Stimulated activated CD4-positive, alpha-beta T cell treated with anti-CD3 and anti-CD28 coated beads, TNF-alpha, amount 100 ng/mL, for 24 hours (primary cell): ENCODE data around the gene GNAZ.

Experiments
- DNase-seq, 3 experiments: peaks; one replicate each; pipeline ENCODE4 v3.0.0-alpha.2; 2020; ENCODE audit warnings: low read depth in 3 of 3

Gene GNAZ

GRCh38 chr22:23093051-23093788 is 22.9 kb downstream of the GNAZ start:
- DNase-seq = no peak

GRCh38 chr22:23094260-23094659 is 23.9 kb downstream of the GNAZ start:
- DNase-seq = no peak

DNA sequence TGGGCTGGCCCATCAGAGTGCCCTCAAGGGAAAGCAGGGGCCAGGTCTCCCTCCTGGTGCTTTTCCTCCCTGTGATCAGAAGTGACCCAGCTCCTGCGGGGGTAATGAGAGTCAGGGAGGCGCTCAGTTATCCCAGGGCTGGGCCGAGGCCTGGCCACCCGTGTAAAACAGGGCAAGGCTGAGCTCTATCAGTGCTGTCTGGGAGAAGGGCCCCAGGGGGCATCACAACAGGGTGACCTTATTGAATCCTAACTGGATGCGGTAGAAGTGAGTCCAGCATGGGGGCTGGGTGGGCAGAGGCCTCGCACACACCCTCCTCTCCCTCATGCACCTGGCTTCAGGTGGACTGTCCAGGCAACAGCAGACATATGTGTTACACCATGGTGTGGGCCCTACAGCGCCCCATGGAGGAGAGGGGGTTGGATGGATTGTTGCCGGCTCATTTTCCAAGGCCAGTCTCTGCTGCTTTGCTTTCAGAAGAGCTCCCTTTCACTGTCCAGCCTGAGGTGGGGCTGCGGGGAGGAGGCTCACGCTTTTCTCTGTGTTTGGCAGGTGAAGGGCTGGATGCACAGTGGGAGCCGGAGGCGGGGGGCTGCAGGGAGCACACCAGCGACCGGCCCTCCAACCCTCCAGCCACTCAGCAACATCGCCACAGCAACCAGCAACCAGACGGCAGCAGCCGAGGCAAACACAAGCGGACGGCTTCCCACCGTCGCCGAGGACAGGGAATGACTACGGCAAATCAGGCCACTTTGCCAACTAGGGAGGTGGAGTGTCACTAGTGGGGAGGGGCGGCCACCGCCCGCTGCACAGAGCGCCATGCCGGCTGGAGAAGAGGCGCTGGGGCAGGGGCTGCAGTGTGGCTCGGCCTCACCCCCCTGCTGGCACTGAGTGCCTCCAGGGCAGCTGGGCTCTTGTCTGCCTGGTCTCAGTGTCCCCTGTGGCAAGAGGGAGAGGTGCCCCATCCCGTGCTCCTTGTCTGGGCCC is 24.7 kb downstream of the GNAZ start:
- DNase-seq = no peak

DNA sequence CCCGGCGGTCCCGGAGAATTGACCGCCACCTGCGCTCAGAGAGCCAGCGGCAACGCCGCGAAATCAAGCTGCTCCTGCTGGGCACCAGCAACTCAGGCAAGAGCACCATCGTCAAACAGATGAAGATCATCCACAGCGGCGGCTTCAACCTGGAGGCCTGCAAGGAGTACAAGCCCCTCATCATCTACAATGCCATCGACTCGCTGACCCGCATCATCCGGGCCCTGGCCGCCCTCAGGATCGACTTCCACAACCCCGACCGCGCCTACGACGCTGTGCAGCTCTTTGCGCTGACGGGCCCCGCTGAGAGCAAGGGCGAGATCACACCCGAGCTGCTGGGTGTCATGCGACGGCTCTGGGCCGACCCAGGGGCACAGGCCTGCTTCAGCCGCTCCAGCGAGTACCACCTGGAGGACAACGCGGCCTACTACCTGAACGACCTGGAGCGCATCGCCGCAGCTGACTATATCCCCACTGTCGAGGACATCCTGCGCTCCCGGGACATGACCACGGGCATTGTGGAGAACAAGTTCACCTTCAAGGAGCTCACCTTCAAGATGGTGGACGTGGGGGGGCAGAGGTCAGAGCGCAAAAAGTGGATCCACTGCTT is 25.5 kb downstream of the GNAZ start:
- DNase-seq = no peak

DNA sequence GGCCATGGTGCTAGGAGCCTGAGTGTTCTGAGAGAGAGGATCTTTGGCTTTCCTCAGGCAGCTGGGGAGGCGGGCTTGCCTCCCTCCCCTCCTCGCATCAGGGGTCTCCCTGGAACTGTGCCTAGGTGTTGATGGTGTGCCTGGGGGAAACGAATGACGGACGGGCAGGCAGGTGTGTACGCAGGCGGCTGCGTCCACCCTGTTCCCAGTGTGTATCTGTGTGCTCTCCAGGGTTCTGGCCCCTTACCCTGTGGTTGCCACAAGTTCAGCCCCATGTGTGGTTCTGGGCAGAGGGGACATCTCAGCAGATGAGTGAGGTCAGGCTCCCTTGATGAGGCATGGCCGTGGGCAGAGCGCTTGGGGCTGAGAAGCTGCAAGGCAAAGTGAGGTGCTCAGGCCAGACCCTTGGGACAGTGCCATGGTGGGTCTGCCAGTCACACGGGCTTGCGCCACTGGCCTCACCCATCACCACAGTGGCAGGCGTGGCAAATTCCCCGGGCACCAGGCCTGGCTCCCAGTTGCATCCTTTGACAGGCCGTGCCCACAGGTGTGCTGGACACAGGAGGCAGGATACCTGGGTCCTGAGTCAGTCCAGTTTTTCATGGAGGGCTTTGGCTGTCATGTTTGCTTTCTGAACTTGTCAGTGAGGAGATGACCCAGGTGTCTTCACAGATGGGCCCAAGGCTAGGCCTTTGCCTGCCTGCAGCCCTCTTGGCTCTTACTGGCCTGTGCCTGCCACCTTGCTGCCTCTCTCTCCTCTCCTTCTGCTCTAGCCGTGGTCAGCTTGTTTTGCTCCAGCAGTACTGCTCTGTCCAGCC is 27.3 kb downstream of the GNAZ start:
- no peak for DNase-seq

DNA sequence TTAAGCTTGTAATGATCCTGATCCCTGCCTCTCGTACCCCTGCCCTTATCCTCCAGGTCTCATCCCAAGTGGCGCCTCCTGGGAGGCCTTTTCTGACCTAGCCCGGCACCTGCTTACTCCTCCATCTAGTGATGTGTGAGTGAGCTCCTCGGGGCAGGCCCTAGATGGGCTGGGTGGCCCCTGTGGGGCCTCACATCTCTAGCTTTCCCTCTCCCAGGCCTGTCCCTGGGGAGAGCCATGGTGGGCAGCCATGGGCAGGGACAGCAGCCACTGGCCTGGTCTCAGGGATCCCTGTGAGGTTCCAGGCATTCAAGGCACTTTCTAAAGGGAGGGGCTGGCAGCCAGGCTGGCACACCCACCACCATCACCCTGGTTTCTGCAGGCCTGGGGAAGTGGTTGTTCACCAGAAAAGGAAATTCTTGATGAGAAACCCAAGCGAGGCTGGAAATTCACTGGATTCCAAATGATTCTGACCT is 27.9 kb downstream of the GNAZ start:
- no peak for DNase-seq

- DNase-seq = no peak
Measured at GRCh38 chr22:23098718-23099530, 28.6 kb downstream of the GNAZ start.

GRCh38 chr22:23099531-23099804 is 29.1 kb downstream of the GNAZ start:
- DNase-seq = no peak

DNA sequence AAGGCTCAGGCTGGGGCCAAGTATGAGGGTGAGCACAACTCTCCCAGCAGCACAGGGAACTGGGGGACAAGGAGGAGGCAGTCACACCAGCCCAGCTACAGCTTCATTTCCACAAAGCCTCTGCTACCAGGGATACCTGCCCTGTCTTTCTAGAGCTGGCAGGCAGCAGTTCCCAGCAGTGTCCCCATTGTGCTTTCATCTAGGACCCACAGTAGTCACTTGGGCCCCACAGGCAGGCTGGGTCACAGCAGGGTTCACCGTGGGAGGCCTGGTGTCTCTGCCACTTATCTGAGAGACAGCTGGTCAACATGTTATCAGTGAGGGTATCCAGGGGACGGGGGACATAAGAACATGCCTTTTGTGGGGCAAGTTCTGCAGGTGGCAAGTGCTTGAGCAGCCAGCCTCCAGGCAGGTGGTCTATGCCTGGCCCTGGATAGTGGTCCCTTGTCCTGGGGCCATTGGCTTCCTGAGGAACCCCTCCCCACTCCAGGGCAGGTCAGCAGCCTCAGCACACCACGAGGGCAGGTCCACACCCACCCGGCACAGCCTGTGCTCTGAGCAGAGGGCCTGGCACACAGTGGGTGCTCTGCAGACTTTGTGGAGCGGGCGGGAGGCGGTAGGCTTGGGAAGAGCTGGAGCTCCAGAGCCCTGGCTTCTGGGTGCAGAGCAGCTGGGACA is 29.9 kb downstream of the GNAZ start:
- no peak for DNase-seq

DNA sequence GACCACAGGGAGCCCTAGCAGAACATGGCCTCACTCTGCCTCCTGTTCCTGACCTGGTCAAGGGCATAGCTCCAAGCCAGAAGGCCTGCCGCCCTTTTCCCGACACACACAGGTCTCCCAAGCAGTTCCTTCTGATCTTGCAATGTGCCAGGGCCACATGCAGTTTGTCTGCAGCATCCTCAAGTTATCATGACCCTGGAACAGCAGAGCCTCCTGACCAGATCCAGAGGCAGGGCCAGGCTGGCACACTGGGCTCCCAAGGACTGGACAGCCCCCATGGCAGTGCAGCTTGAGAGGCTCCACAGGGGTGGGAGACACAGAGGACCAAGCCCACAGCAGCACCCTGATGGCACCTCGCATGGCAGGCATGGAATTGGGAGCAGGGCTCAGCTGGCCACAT is 31.2 kb downstream of the GNAZ start:
- DNase-seq = no peak

- DNase-seq = no peak
Measured at GRCh38 chr22:23102002-23102655, 31.8 kb downstream of the GNAZ start.

DNA sequence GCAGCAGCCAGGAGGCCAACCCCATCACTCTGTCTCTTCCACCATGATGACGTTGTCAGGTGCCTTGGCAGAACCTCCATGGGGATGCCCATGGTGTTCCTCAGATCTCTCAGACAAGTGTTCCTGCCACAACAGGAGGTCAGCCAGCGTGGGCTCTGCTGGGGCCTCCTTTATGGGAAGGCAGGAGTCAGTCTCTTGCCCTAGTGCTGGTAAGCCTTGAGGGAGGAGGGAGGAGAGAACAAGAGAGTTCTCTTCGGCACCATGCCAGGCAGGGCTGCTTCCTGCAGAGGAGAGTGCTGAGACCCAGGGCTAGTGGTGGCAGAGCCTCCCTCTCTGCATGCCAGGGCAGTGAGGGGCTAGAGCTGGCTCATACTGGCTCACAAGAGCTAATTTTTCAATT is 32.5 kb downstream of the GNAZ start:
- DNase-seq = no peak

DNA sequence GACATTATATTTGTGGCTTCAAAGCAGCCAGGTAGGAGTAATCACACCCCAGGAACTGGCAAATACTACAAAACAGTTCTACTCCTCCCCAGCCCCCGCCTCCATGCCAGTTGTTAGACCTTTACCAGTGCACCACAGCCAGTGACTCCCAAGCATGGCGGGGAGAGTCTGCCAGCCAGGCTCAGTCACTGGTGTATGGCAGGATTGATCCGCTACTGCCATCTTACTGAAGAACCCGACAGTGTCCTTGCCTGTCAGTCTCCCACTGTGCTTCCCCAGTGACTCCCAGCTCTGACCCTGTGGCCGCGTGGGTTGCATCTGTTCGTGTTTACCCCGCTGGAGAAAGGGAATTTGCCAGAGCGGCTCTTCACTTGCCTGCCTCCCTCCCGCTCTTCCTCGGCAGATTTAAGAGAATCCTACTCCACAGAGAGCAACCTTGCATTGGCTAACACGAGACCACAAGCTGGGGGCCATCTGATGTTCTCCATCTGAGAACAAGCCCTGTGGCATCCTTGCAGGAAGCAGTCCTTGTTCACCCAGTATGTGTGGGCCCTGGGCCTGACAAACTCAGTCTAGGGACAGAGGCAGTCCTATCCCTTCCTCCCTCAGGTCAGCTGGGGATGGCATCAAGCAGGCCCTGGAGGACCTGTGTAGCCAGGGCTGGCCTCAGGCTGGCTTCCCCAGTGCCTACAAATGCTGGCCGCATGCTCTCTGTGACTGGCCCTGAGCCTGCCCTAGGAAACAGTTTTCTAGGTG is 33.1 kb downstream of the GNAZ start:
- DNase-seq = no peak

- no peak for DNase-seq
Measured at GRCh38 chr22:23104187-23104971, 34.1 kb downstream of the GNAZ start.

- DNase-seq = no peak
Measured at GRCh38 chr22:23105304-23105703, 35.0 kb downstream of the GNAZ start.

GRCh38 chr22:23105919-23106318 is 35.6 kb downstream of the GNAZ start:
- DNase-seq = no peak

DNA sequence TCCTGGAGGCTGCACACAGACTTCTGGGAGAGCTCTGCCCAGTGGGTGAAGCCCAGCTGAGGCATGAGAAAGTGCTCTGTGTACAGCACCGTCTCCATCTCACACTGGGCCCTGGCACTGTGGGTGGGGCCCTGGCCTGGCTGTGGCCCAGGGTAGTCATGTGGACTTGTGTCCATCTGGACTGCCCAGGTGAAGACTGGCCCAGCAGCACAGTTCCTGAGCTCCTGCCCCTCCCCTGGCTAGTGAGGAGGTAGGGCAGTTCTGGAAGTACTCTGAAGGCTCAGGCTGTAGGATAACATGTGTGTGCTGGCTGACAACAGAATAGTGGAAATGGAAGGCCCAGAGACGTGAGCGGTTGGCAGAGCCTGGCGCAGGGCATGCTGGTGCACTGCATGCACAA is 36.0 kb downstream of the GNAZ start:
- no peak for DNase-seq

GRCh38 chr22:23106906-23107367 is 36.6 kb downstream of the GNAZ start:
- no peak for DNase-seq
